Measurements from ENCODE around the gene A2ML1.

DNA sequence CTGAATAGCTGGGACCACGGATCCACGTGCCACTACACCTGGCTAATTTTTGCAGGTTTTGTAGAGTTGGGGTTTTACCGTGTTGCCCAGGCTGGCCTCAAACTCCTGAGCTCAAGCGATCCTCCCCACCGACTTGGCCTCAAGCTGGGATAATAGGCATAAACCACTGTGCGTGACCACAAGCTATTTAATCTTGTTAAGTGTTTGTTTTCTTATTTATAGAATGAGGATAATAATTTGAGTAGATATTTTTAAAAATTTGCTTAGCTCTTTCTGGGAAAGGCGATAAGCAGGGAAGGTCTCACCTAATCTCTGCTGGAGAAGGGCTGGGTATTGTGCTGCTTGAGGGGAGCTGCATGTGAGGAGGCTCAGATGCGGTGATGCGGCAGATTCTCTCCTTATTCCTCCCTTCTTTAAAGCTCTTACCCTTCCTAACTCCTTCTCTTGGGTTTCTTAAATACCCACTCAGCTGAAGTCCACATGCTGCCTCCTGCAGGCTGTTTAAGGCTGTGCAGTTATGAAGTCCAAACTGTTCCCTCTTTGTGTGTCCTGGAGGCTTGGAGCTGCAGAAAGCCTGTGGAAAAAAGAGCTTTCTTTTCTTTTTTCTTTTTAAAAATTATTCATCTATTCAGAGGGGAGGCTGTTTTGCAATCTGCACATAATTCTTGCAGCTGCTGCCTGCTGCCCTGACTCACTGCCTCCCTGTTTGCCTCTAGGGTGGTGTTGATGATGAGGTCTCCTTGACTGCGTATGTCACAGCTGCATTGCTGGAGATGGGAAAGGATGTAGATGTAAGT is 37.9 kb downstream of the A2ML1 start:
- peak; percentile 71 for TF ChIP-seq CTCF (IDR thresholded peaks at IDR 0.05; ENCODE audit: low read depth, low read length, poor library complexity, severe bottlenecking)
- no peak for TF ChIP-seq EZH2phosphoT487 (IDR thresholded peaks at IDR 0.05; ENCODE audit: borderline replicate concordance, low read length)
